ENCODE data around the gene PYY.

DNA sequence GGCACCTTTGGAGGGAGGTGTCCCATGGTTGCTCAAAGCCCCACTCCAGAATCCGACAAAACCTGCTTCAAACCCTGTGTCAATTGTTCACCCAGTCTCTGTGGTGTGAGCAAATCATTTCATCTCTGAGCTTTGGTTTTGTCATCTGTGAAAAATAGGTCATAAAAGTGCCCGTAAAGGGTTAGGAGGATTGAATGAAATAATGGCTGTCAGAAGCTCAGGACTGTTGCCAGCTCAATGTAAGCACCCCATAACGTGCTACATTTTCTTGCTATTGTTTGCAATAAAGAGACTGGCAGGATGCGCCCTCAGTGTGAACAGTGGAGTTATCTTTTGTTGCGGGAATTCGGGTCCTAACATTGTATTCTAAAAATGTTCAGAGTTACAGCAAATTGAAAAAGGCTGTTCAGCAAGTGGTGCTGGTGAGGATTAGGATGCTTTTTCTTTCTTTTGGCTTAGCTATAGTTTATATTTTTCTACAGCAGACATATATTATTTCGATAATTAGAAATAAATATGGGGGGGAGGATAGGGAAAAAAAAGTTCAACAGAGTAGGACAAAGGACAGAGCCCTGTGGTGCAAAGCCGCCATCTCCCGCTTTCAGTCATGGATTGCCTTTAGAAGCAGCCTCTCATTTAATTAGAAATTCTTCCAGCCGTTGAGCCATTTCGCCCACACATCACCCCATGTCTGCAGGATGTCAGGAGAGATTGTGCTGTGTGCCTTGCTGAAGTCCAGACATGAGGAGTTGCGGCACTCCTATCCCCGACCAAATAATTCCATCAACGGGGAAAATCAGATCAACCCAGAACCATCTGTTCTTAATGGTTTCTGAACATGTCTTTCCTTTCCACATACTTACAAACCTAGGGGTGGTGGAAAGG lies 20.9 kb upstream of the PYY start:
- TF ChIP-seq, protein P1, sequence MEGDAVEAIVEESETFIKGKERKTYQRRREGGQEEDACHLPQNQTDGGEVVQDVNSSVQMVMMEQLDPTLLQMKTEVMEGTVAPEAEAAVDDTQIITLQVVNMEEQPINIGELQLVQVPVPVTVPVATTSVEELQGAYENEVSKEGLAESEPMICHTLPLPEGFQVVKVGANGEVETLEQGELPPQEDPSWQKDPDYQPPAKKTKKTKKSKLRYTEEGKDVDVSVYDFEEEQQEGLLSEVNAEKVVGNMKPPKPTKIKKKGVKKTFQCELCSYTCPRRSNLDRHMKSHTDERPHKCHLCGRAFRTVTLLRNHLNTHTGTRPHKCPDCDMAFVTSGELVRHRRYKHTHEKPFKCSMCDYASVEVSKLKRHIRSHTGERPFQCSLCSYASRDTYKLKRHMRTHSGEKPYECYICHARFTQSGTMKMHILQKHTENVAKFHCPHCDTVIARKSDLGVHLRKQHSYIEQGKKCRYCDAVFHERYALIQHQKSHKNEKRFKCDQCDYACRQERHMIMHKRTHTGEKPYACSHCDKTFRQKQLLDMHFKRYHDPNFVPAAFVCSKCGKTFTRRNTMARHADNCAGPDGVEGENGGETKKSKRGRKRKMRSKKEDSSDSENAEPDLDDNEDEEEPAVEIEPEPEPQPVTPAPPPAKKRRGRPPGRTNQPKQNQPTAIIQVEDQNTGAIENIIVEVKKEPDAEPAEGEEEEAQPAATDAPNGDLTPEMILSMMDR (conservative IDR thresholded peaks at IDR 0.05) = no peak
- no peak for TF ChIP-seq ZFX (IDR thresholded peaks at IDR 0.05)
